Spleen (tissue), 11 donors: ENCODE data around the gene PHLDA2. TPM values are rescaled to one million over a fixed set of nuclear protein-coding genes. Genes with fewer than 3 reads are reported as not detected.
A peak's percentile ranks its signal among the peaks of the same experiment; 100 is the strongest.

ENCODE experiments used
- DNase-seq: peaks from one replicate; pipeline ENCODE4 v3.0.0-alpha.2; 2020
- H3K27ac ChIP-seq, 8 donors: fragments of 200-600 bp; sonication (generic) in 7 of 8; 1 replicate in 4 of 8; 2 replicates in 4 of 8; pipeline versions ENCODE4 v1.5.0 to v1.8.0; 2016 to 2021; ENCODE audit warnings: inconsistent platforms in 4 of 8, mild to moderate bottlenecking in 4 of 8, moderate library complexity in 1 of 8
- H3K27me3 ChIP-seq, 7 donors: fragments of 200-600 bp; sonication (generic) in 6 of 7; replicated peaks in 1 of 7; 1 replicate in 4 of 7; 2 replicates in 3 of 7; pipeline versions ENCODE4 v1.5.0 to v1.8.0; 2016 to 2021; ENCODE audit warnings: inconsistent platforms in 3 of 7, mild to moderate bottlenecking in 1 of 7
- H3K36me3 ChIP-seq, 6 donors: fragments of 200-600 bp; sonication (generic) in 5 of 6; 1 replicate in 4 of 6; 2 replicates in 2 of 6; pipeline versions ENCODE4 v1.5.0 to v1.8.0; 2016 to 2021; ENCODE audit warnings: inconsistent platforms in 2 of 6
- H3K4me1 ChIP-seq, 6 donors: fragments of 200-600 bp; sonication (generic) in 5 of 6; 1 replicate in 3 of 6; 2 replicates in 3 of 6; pipeline versions ENCODE4 v1.5.0 to v1.8.0; 2016 to 2021; ENCODE audit warnings: inconsistent platforms in 3 of 6
- H3K4me3 ChIP-seq, 8 donors: fragments of 200-600 bp; sonication (generic) in 7 of 8; 1 replicate in 4 of 8; 2 replicates in 4 of 8; pipeline versions ENCODE4 v1.5.0 to v1.8.0; 2016 to 2021; ENCODE audit warnings: inconsistent platforms in 4 of 8, mild to moderate bottlenecking in 4 of 8, moderate library complexity in 2 of 8
- H3K9me3 ChIP-seq, 8 donors: fragments of 200-600 bp; sonication (generic) in 7 of 8; 1 replicate in 4 of 8; 2 replicates in 4 of 8; pipeline versions ENCODE4 v1.5.0 to v1.8.0; 2016 to 2021; ENCODE audit warnings: inconsistent platforms in 4 of 8
- CTCF ChIP-seq, 11 experiments: fragments of 200-600 bp in 7 of 11; fragments of 450-650 bp in 4 of 11; sonication (generic) in 4 of 11; IDR thresholded peaks in 8 of 11; conservative IDR thresholded peaks in 3 of 11; 1 replicate in 7 of 11; 2 replicates in 4 of 11; pipeline versions ENCODE4 v1.4.0 to v1.8.0; 2016 to 2021; ENCODE audit warnings: antibody characterized with exemption in 11 of 11, inconsistent platforms in 4 of 11, mild to moderate bottlenecking in 1 of 11
- POLR2A ChIP-seq, 3 donors: fragments of 450-650 bp; IDR thresholded peaks; one replicate each; pipeline ENCODE4 v1.5.1; 2017; ENCODE audit warnings: antibody characterized with exemption in 3 of 3, mild to moderate bottlenecking in 1 of 3
- POLR2AphosphoS5 ChIP-seq, 3 donors: sonication (generic); formaldehyde crosslinking; IDR thresholded peaks; one replicate each; pipeline ENCODE4 v1.5.1; 2017; ENCODE audit warnings: antibody characterized with exemption in 3 of 3
- WGBS, 5 donors: extraction: QIAGEN DNeasy Blood & Tissue Kit in 3 of 5; methylation state at CpG; one replicate each; pipeline versions ENCODE4 v1.1.5 to v1.1.7; 2013 to 2018; 5-methylcytosine and 5-hydroxymethylcytosine counted together
- intact Hi-C: fragments of 100-400 bp; cut with DNase I; formaldehyde crosslinking; loops from one replicate; pipeline ENCODE4 v1.15.0; 2023; ENCODE audit warnings: low total_unique reads
- polyA plus RNA-seq, 3 donors: library from polyadenylated mRNA; stranded (reverse); fragments of 200-250 nt; gene quantifications; one replicate each; pipeline ENCODE4 v1.2.1, GENCODE V29; 2013
- total RNA-seq, 7 donors: library from RNA; depleted of rRNA in 3 of 7; stranded (reverse); fragments of >200 nt in 3 of 7; fragmentation: NEBNext Ultra II Directional in 4 of 7; extraction: Animal tissue kit (Norgen Biotek cat#: 25700) in 4 of 7; gene quantifications; one replicate each; pipeline versions ENCODE4 v1.1.0 to v1.2.1, GENCODE V29; 2016 to 2021
- donor health status: healthy with polysubstance abuse.
- donor health status: DM: no; HTN: no; CAD: no; lungs with moderate emphysema.
- donor health status: DM: no; HTN: no; CAD: no.
- donor health status: Bipolar disorder and iron deficiency.
- donor health status: healthy.
- donor health status: DM: no; HTN: no; CAD: no.
- donor health status: DM: yes; HTN: yes; CAD: no.

Gene PHLDA2
- total and polyA plus RNA-seq, 10 donors, result 1.4 to 3.5 (median 1.7) TPM; not detected in 1

DNA sequence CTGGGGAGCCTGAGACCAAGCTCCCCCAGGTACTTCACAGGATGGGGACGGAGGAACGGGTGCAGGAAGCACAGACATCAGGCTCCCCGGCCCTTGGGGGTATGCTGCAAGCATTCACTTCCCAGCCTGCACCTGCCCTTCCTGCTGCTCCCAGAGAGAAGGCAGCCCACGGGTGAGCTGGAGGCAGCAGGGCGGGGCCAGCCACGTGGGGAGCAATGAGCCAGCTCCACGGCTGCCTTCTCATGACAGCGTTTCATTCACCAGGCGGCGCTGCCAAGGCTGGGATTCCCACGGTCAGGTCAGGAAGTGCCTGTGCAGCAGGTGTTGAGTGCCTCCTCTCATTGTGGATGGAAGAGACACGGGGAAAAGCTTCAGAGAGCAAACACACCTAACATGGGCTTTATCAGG lies 14.5 kb upstream of the PHLDA2 start:
- 55 to 73% (median 64%) methylated on average over 6 to 12 of the region's 12 CpGs for WGBS, 5 donors
- Histone ChIP-seq H3K4me3 (no peak overlapping the region), H3K9me3 (peaks cover 0 to 9% (median 5%) of the 10 kb centered on the region in 8 donors), H3K27me3 (no peaks in the 10 kb centered on the region), H3K36me3 (peaks cover 0 to 56% (median 25%) of the 10 kb centered on the region in 6 donors), H3K27ac (peak overlapping the region in 5 of 8 donors; percentile 69 to 81 (median 72)), H3K4me1 (peaks cover 6 to 75% (median 29%) of the 10 kb centered on the region in 6 donors)
- DNase-seq, result peak; percentile 74
- TF ChIP-seq CTCF (IDR thresholded peaks at IDR 0.05 in 8 of 11, conservative IDR thresholded peaks at IDR 0.05 in 3 of 11), result no peak
- peak; percentile 27 to 75 (median 45) for TF ChIP-seq POLR2AphosphoS5 (IDR thresholded peaks at IDR 0.05)
- intact Hi-C loops, result no loop called here

DNA sequence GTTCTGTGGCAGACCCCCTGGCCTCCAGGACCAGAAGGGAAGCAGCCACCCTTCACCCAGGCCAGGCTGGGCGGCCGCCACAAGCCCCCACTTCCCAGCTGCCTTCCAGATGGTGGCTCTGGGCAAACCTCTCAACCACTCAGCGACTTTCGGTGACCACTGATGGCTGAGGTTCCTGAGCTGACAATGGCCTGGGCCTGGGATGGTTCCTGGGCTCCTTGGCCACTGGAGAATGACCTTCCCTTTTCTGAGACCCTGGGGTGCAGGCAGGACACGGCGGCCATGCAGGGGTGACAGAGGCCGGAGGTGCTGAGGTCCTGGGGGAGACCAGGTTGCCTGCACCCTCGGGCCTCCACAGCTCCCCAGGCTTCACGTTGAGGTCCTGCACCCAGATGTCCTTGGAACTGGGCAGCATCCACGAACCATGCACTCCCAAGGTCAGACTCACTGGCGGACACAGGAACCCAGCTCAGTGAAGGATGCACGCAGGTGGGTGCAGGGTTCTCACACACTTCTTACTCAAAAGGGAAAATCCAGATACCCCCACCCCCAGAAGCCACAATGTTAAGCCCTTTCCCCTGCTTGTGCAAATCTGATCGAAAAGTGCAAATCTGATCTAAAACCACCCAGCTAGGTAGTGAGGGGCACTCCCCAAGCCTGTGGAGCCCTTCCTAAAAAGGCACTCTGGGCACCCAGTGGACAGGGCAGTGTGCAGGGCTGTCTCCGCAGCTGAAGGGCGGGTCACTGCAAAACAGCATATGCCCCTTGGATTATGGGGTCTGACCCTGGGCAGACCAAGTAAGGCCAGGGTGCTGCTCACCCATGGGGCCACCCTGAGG lies 13.9 kb upstream of the PHLDA2 start:
- Histone ChIP-seq H3K4me3 (no peak overlapping the region), H3K36me3 (peaks cover 0 to 49% (median 19%) of the 10 kb centered on the region in 6 donors), H3K4me1 (peaks cover 6 to 71% (median 29%) of the 10 kb centered on the region in 6 donors), H3K27ac (peak overlapping the region in 4 of 8 donors; percentile 69 to 81 (median 71)), H3K9me3 (peaks cover 0 to 13% (median 9%) of the 10 kb centered on the region in 8 donors), H3K27me3 (no peaks in the 10 kb centered on the region)
- no peak for DNase-seq
- 67 to 89% (median 82%) methylated on average over 5 to 15 of the region's 15 CpGs for WGBS, 5 donors
- no peak for TF ChIP-seq CTCF (IDR thresholded peaks at IDR 0.05 in 8 of 11, conservative IDR thresholded peaks at IDR 0.05 in 3 of 11)
- TF ChIP-seq POLR2AphosphoS5 (IDR thresholded peaks at IDR 0.05), result peak in 2 of 3 donors; percentile 3 to 64
- no peak for TF ChIP-seq POLR2A (IDR thresholded peaks at IDR 0.05)
- intact Hi-C loops, result no loop called here

GRCh38 chr11:2942447-2942846 lies 13.2 kb upstream of the PHLDA2 start:
- H3K36me3 ChIP-seq, result peaks cover 0 to 43% (median 14%) of the 10 kb centered on the region in 6 donors
- peaks cover 6 to 65% (median 29%) of the 10 kb centered on the region in 6 donors for H3K4me1 ChIP-seq
- H3K9me3 ChIP-seq, result peaks cover 0 to 20% (median 12%) of the 10 kb centered on the region in 8 donors
- intact Hi-C loops, result no loop called here
- TF ChIP-seq POLR2AphosphoS5 (IDR thresholded peaks at IDR 0.05) (no peak), CTCF (IDR thresholded peaks at IDR 0.05 in 8 of 11, conservative IDR thresholded peaks at IDR 0.05 in 3 of 11) (no peak), POLR2A (IDR thresholded peaks at IDR 0.05) (no peak)
- WGBS, 5 donors, result 56 to 83% (median 63%) methylated on average over 2 to 13 of the region's 13 CpGs
- H3K27ac ChIP-seq, result no peak overlapping the region
- no peaks in the 10 kb centered on the region for H3K27me3 ChIP-seq
- DNase-seq, result no peak
- H3K4me3 ChIP-seq, result no peak overlapping the region
